SK-N-SH treated with all-trans-retinoic acid at 6 μM for 48 hours (cell line): ENCODE measurements around the gene IGHMBP2.

Experiments used
- ESRRG ChIP-seq: fragments of 250-450 bp; sonication (Bioruptor Pico); IDR thresholded peaks from 2 replicates; pipeline ENCODE4 v1.6.1; 2021; ENCODE audit warnings: mild to moderate bottlenecking
- GLIS3 ChIP-seq: fragments of 250-450 bp; sonication (Bioruptor Pico); IDR thresholded peaks from 2 replicates; pipeline ENCODE4 v1.5.0; 2020; ENCODE audit warnings: mild to moderate bottlenecking, moderate library complexity
- RARB ChIP-seq: fragments of 250-450 bp; sonication (Bioruptor Pico); IDR thresholded peaks from 2 replicates; pipeline ENCODE4 v1.8.0; 2021; ENCODE audit warnings: mild to moderate bottlenecking, moderate library complexity
- SNAI2 ChIP-seq: fragments of 250-450 bp; sonication (Bioruptor Pico); IDR thresholded peaks from 2 replicates; pipeline ENCODE4 v1.5.0; 2020; ENCODE audit warnings: mild to moderate bottlenecking, moderate library complexity
- TCF4 ChIP-seq: fragments of 250-450 bp; sonication (Bioruptor Pico); IDR thresholded peaks from 2 replicates; pipeline ENCODE4 v1.8.0; 2021; ENCODE audit warnings: mild to moderate bottlenecking, moderate library complexity, borderline replicate concordance
- TOX ChIP-seq: fragments of 250-450 bp; sonication (Bioruptor Pico); IDR thresholded peaks from 2 replicates; pipeline ENCODE4 v1.8.0; 2021; ENCODE audit warnings: mild to moderate bottlenecking, moderate library complexity, borderline replicate concordance
- ZC3H10 ChIP-seq: fragments of 250-450 bp; sonication (Bioruptor Pico); IDR thresholded peaks from 2 replicates; pipeline ENCODE4 v1.5.1; 2021; ENCODE audit warnings: mild to moderate bottlenecking, moderate library complexity
- ZFP3 ChIP-seq: fragments of 250-450 bp; sonication (Bioruptor Pico); IDR thresholded peaks from 2 replicates; pipeline ENCODE4 v1.5.0; 2020; ENCODE audit warnings: mild to moderate bottlenecking, moderate library complexity
- ZNF565 ChIP-seq: fragments of 450-650 bp; formaldehyde crosslinking; conservative IDR thresholded peaks from 2 replicates; pipeline ENCODE4 v1.5.0; 2020; ENCODE audit warnings: low read depth, mild to moderate bottlenecking, moderate library complexity
- ZNF8 ChIP-seq: fragments of 450-650 bp; formaldehyde crosslinking; IDR thresholded peaks from 2 replicates; pipeline ENCODE4 v1.5.0; 2020; ENCODE audit warnings: mild to moderate bottlenecking, moderate library complexity
- TF ChIP-seq, protein P1 (sequence below): fragments of 250-450 bp; sonication (Bioruptor Pico); IDR thresholded peaks from 2 replicates; pipeline ENCODE4 v1.8.0; 2021; ENCODE audit warnings: low read depth, mild to moderate bottlenecking, moderate library complexity, borderline replicate concordance
- TF ChIP-seq, protein P2 (sequence below): fragments of 250-450 bp; sonication (Bioruptor Pico); IDR thresholded peaks from 2 replicates; pipeline ENCODE4 v1.5.1; 2020; ENCODE audit warnings: low read depth, mild to moderate bottlenecking, moderate library complexity
- TF ChIP-seq, protein P3 (sequence below): fragments of 250-450 bp; sonication (Bioruptor Pico); IDR thresholded peaks from 2 replicates; pipeline ENCODE4 v1.8.0; 2020; ENCODE audit warnings: mild to moderate bottlenecking, moderate library complexity, borderline replicate concordance
- TF ChIP-seq, protein P4 (sequence below): fragments of 250-450 bp; sonication (Bioruptor Pico); IDR thresholded peaks from 2 replicates; pipeline ENCODE4 v1.5.0; 2020; ENCODE audit warnings: mild to moderate bottlenecking, moderate library complexity

DNA sequence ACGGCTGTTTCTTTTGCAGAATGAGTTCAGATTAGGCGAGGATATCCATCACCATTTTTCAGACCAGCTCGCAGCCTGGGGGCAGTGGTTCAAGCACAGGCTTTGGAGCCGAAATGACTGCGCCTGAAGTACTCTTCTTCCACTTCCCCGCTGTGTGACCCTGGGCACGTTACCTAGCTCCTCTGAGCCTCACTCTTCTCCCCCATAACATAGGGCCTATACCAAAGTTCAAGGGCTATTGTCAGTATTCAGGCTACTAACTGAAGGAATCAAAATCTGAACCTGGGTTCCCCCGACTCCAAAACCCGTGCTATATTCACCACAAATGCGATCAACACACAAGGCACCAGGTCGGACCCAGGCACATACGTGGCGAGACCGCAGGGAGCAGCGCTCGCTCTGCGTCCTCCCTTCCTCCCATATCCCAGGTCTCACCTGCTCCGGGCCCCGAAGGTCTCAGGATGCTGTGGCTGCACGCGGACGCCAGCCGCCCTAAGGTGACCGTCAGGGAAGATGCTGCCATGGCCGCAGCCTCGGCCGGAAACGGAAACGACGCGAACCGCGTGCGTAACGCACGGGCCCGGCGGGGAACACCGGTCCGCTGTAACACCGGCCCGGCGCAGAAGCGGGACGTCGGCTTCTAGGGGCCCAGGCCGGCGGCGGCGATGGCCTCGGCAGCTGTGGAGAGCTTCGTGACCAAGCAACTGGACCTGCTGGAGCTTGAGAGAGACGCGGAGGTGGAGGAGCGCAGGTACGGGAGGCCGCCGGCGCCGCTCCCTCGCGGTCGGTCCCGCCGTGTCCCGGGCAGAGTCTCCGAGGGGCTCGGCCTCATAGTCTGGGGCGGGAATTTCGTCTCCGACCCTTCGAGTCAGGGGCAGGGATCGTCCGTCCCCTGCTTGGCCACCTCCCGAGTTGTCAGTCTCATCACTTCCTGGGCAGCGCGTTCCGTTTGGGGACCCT lies at the start of gene IGHMBP2, which contains the start of gene MRPL21:
- TF ChIP-seq, protein P1, sequence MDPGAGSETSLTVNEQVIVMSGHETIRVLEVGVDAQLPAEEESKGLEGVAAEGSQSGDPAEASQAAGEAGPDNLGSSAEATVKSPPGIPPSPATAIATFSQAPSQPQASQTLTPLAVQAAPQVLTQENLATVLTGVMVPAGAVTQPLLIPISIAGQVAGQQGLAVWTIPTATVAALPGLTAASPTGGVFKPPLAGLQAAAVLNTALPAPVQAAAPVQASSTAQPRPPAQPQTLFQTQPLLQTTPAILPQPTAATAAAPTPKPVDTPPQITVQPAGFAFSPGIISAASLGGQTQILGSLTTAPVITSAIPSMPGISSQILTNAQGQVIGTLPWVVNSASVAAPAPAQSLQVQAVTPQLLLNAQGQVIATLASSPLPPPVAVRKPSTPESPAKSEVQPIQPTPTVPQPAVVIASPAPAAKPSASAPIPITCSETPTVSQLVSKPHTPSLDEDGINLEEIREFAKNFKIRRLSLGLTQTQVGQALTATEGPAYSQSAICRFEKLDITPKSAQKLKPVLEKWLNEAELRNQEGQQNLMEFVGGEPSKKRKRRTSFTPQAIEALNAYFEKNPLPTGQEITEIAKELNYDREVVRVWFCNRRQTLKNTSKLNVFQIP: no peak
- TF ChIP-seq, protein P2, sequence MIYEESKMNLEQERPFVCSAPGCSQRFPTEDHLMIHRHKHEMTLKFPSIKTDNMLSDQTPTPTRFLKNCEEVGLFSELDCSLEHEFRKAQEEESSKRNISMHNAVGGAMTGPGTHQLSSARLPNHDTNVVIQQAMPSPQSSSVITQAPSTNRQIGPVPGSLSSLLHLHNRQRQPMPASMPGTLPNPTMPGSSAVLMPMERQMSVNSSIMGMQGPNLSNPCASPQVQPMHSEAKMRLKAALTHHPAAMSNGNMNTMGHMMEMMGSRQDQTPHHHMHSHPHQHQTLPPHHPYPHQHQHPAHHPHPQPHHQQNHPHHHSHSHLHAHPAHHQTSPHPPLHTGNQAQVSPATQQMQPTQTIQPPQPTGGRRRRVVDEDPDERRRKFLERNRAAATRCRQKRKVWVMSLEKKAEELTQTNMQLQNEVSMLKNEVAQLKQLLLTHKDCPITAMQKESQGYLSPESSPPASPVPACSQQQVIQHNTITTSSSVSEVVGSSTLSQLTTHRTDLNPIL: no peak
- TF ChIP-seq ZFP3 (CRISPR knock-in tag): no peak
- no peak for TF ChIP-seq ESRRG
- TF ChIP-seq GLIS3 (CRISPR knock-in tag): 0 out of 2 replicates have a peak, but pooled peaks have one; percentile 9
- TF ChIP-seq RARB (CRISPR knock-in tag): peak; percentile 55; the same call in 1 of the 2 replicates
- no peak for TF ChIP-seq ZNF8 (CRISPR knock-in tag)
- TF ChIP-seq, protein P3, sequence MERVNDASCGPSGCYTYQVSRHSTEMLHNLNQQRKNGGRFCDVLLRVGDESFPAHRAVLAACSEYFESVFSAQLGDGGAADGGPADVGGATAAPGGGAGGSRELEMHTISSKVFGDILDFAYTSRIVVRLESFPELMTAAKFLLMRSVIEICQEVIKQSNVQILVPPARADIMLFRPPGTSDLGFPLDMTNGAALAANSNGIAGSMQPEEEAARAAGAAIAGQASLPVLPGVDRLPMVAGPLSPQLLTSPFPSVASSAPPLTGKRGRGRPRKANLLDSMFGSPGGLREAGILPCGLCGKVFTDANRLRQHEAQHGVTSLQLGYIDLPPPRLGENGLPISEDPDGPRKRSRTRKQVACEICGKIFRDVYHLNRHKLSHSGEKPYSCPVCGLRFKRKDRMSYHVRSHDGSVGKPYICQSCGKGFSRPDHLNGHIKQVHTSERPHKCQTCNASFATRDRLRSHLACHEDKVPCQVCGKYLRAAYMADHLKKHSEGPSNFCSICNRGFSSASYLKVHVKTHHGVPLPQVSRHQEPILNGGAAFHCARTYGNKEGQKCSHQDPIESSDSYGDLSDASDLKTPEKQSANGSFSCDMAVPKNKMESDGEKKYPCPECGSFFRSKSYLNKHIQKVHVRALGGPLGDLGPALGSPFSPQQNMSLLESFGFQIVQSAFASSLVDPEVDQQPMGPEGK: no peak
- no peak for TF ChIP-seq TOX (CRISPR knock-in tag)
- TF ChIP-seq, protein P4, sequence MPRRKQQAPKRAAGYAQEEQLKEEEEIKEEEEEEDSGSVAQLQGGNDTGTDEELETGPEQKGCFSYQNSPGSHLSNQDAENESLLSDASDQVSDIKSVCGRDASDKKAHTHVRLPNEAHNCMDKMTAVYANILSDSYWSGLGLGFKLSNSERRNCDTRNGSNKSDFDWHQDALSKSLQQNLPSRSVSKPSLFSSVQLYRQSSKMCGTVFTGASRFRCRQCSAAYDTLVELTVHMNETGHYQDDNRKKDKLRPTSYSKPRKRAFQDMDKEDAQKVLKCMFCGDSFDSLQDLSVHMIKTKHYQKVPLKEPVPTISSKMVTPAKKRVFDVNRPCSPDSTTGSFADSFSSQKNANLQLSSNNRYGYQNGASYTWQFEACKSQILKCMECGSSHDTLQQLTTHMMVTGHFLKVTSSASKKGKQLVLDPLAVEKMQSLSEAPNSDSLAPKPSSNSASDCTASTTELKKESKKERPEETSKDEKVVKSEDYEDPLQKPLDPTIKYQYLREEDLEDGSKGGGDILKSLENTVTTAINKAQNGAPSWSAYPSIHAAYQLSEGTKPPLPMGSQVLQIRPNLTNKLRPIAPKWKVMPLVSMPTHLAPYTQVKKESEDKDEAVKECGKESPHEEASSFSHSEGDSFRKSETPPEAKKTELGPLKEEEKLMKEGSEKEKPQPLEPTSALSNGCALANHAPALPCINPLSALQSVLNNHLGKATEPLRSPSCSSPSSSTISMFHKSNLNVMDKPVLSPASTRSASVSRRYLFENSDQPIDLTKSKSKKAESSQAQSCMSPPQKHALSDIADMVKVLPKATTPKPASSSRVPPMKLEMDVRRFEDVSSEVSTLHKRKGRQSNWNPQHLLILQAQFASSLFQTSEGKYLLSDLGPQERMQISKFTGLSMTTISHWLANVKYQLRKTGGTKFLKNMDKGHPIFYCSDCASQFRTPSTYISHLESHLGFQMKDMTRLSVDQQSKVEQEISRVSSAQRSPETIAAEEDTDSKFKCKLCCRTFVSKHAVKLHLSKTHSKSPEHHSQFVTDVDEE (CRISPR knock-in tag): no peak
- no peak for TF ChIP-seq ZC3H10
- no peak for TF ChIP-seq ZNF565 (CRISPR knock-in tag)
- TF ChIP-seq TCF4 (CRISPR knock-in tag): no peak
- TF ChIP-seq SNAI2: no peak
